Pulmonary artery endothelial cell (primary cell): ENCODE results near the gene SLC35E4. TPM values are rescaled to one million over a fixed set of nuclear protein-coding genes. Genes with fewer than 3 reads are reported as not detected.

ENCODE experiments used
- DNase-seq: peaks from one replicate; pipeline ENCODE4 v3.0.0-alpha.2; 2011; ENCODE audit warnings: low read depth, low spot score
- total RNA-seq: library from RNA; depleted of rRNA; stranded (reverse); fragments of >200 nt; gene quantifications from 2 replicates; pipeline ENCODE4 v1.2.3, GENCODE V29; 2014

SLC35E4 gene
- total RNA-seq, 1 donor from 2014 or later = 26.5 TPM

DNA sequence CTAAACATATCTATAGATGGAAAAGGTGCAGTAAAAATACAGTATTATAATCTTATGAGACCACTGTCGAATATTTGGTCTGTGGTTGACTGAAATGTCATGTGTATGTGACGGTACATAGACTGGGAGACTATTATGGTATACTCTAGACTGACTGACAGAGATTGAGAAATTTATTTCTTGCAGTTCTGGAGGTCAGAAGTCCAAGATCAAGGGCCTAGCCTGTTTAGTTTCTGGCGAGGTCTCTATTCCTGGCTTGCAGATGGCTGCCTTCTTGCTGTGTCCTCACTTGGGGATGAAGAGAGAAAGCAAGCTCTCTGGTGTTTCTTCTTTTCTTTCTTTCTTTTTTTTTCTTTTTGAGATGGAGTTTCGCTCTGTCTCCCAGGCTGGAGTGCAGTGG lies 51.8 kb downstream of the SLC35E4 start:
- DNase-seq = no peak

DNA sequence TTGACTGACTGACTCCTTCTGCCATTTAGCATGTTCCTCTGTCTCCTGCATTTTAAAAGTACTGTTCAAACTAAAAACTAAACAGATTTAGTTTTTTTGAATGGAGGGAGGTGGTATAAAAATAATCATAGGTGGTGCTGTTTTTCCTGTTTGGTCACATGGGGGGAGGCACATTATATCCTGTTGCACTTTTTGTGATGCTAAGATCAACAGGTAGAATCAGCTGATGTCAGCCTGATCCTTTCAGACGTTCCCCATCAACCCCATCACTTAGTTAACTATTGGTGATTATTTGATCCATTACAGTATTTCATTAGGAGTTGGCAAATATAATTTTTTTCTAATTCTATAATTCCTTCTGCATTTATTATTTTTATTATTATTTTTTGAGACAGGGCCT lies 54.0 kb downstream of the SLC35E4 start:
- no peak for DNase-seq

DNA sequence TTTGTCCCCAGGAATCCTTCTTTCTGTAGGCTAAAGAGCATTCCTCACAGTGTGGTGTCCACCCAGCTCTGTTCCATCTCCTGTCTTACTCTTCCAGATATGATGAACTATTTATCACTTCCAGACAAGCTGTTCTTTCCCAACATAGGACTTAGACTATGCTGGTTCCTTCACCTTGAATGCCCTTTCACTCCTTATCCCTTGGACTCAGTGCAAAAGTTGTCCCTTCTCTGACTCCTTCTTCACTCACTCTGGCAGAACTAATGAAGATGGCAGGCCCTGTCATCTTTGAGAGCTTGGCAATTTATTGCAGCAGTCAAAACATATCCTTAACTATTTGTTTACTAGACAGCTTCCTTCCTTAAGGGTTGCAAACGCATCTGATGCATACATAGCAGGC lies 55.6 kb downstream of the SLC35E4 start:
- no peak for DNase-seq

DNA sequence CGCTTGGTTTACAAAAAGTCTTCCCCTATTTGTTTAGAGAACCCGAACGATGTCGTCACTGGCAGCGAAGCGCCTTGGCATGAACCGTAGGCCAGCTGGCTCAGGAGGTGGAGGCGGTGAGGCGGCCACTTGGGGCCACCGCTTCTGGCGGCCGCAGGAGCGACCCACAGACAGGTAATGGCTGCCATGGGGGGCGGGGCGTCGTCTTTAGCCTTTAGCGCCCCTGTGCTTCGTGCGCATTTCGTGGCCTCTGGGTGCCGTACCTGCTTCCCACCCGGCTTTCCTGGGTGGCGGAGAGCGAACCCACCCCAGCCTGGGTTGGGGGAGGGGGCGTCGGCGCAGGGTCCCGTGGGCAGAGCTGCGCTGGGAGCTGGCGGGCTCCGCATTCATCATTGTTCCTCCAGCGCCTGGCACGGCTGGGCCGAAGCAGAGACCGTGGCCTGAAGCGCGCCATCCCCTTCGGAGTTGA lies 58.6 kb downstream of the SLC35E4 start:
- DNase-seq = no peak

DNA sequence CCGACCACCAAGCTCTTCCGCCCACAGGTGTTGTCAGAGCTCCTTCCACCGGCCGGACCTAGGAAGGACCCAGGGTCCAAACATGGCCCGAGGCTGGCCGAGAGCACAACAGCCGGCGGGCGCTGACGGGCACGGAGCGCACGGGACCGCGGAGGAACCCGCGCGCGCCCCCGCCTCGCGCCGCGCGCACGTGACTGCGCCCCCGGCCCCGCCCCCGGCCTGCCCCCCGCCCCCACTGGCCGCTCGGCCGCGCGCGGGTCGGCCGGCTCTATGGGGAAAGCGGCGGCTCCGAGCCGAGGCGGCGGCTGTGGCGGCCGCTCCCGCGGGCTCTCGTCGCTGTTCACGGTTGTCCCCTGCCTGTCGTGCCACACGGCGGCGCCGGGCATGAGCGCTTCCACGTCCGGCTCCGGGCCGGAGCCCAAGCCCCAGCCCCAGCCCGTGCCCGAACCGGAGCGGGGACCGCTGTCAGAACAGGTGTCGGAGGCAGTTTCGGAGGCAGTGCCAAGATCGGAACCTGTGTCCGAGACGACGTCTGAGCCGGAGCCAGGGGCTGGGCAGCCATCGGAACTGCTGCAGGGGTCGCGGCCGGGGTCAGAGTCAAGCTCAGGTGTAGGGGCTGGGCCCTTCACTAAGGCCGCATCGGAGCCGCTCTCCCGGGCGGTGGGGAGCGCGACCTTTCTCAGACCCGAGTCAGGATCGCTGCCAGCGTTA lies 59.2 kb downstream of the SLC35E4 start, which contains the start of gene OSBP2:
TSS of gene OSBP2 (plus strand) at position 235 of the 711 bp plus-strand sequence. CDS start at position 271, 36 bp downstream.
- no peak for DNase-seq

DNA sequence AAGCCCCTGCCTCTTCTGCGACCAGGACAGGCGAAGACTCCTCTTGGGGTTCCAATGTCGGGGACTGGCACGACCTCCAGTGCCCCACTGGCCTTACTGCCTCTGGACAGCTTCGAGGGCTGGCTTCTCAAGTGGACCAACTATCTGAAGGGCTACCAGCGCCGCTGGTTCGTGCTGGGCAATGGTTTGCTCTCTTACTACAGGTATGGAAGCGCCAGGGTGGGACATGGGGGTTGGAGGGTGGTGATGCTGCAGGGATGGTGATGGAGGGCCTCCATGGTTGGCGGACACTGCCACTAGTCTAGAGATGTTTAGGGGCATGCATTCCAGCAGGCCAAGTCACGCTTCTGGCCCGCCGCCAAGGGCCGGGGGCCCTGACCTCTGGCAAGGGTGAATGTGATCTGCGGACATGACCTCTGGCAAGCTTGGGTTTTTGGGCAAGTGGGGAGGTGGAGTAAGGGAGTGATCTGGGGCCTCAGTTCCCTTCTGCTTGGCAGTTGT lies 59.8 kb downstream of the SLC35E4 start:
- DNase-seq = no peak

DNA sequence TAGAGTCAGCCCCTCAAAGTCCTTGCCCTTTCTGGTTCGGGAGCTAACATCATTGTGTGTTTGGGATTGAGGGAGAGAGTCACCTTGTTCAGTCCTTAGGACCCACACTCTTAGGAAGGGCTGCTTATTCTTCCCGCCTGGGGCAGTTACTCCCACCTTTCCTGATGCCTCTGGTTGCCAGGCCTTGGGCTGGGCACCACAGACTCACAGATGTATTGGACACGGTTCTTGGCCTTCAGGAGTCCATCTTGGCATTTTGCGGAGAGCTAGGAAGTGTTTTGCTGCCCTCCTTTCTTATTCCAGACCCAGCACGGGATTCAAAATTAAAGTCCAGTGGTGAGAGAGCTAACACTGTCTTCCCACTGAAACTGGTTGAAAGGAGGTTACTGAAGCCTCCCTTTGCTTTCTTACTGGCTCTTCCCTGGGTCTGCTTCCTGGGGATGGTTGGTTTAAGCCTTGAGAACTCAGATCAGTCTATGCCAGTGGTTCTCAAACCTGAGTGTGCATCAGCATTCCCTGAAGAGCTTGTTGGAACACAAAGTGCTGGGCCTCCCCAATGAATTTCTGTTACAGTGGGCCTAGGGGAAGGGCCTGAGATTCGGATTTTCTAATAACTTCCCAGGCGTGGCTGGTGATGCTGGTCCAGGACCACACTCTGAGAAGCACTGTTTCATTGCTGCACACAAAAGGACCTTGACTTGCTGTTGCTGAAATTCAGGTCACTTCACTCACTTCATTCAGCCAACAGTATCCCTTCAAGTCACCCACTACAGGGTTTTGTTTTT lies 60.5 kb downstream of the SLC35E4 start:
- DNase-seq = no peak

Other genes starting within 250 kb of the SLC35E4 start
- 16.8 and 18.1 TPM in 2 replicates for gene RNF215, start 248.4 kb upstream of the SLC35E4 start, total RNA-seq
- 34.5 and 35.0 TPM in 2 replicates for gene SEC14L2, start 238.8 kb upstream of the SLC35E4 start, total RNA-seq
- gene MTFP1, start 210.0 kb upstream of the SLC35E4 start, total RNA-seq = 32.2 and 43.2 TPM in 2 replicates
- gene SEC14L3, start 163.8 kb upstream of the SLC35E4 start, total RNA-seq = not detected in 2 replicates
- gene SEC14L4, start 130.1 kb upstream of the SLC35E4 start, total RNA-seq = not detected in 2 replicates
- gene SEC14L6, start 89.0 kb upstream of the SLC35E4 start, total RNA-seq = 0.04 TPM in 1 of 2 replicates, not detected in the other
- not detected in 2 replicates for gene GAL3ST1, start 61.1 kb upstream of the SLC35E4 start, total RNA-seq
- gene PES1, start 43.9 kb upstream of the SLC35E4 start, total RNA-seq = 115 and 119 TPM in 2 replicates
- 61.3 and 68.3 TPM in 2 replicates for gene TCN2, start 28.6 kb upstream of the SLC35E4 start, total RNA-seq
- 10.6 and 19.8 TPM in 2 replicates for gene DUSP18, start 32.1 kb downstream of the SLC35E4 start, total RNA-seq
- gene OSBP2, start 59.1 kb downstream of the SLC35E4 start, total RNA-seq = 5.9 and 7.3 TPM in 2 replicates